ENCODE results near the gene HOXD1.

HOXD1 gene

GRCh38 chr2:176239031-176239430, 50.6 kb downstream of the HOXD1 start:
- Histone ChIP-seq H3K4me3 (no peak overlapping the region), H3K36me3 (no peaks in the 10 kb centered on the region), H3K9me3 (no peaks in the 10 kb centered on the region), H3K4me1 (no peaks in the 10 kb centered on the region), H3K27me3 (no peaks in the 10 kb centered on the region), H3K27ac (no peak overlapping the region)
- TF ChIP-seq, protein P1, sequence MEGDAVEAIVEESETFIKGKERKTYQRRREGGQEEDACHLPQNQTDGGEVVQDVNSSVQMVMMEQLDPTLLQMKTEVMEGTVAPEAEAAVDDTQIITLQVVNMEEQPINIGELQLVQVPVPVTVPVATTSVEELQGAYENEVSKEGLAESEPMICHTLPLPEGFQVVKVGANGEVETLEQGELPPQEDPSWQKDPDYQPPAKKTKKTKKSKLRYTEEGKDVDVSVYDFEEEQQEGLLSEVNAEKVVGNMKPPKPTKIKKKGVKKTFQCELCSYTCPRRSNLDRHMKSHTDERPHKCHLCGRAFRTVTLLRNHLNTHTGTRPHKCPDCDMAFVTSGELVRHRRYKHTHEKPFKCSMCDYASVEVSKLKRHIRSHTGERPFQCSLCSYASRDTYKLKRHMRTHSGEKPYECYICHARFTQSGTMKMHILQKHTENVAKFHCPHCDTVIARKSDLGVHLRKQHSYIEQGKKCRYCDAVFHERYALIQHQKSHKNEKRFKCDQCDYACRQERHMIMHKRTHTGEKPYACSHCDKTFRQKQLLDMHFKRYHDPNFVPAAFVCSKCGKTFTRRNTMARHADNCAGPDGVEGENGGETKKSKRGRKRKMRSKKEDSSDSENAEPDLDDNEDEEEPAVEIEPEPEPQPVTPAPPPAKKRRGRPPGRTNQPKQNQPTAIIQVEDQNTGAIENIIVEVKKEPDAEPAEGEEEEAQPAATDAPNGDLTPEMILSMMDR (IDR thresholded peaks at IDR 0.05) = no peak
- intact Hi-C loops (cut with DNase I; ENCODE audit: low total_unique reads) = no loop called here
- no peak for DNase-seq

GRCh38 chr2:176240301-176240700, 51.8 kb downstream of the HOXD1 start:
- no peak overlapping the region for H3K4me3 ChIP-seq
- no peaks in the 10 kb centered on the region for H3K27me3 ChIP-seq
- no peak for DNase-seq
- intact Hi-C loops (cut with DNase I; ENCODE audit: low total_unique reads) = no loop called here
- H3K27ac ChIP-seq = no peak overlapping the region
- H3K36me3 ChIP-seq = no peaks in the 10 kb centered on the region
- TF ChIP-seq, protein P1 (IDR thresholded peaks at IDR 0.05) = no peak
- H3K4me1 ChIP-seq = no peaks in the 10 kb centered on the region
- no peaks in the 10 kb centered on the region for H3K9me3 ChIP-seq
